Caco-2 (cell line): ENCODE results near the gene SLC7A14. TPM values are rescaled to one million over a fixed set of nuclear protein-coding genes. Genes with fewer than 3 reads are reported as not detected.

ENCODE experiments used
- BruUV-seq: library from RNA; stranded (reverse); fragments of 400-500 nt; replicated peaks from 2 replicates; lab custom pipeline; 2021; lab: Mats Ljungman, UMichigan
- CTCF ChIA-PET: fragments of 300-600 bp; sonication (Branson Sonifier 250); formaldehyde crosslinking; loops from one replicate; lab custom pipeline; 2022; ENCODE audit warnings: antibody characterized with exemption; lab: Charles Lee
- POLR2A ChIA-PET: fragments of 300-600 bp; sonication (Branson Sonifier 250); formaldehyde crosslinking; loops from one replicate; lab custom pipeline; 2022; ENCODE audit warnings: antibody characterized with exemption; lab: Charles Lee
- DNase-seq, 2 experiments: peaks; one replicate each; pipeline versions ENCODE4 v3.0.0 to v3.0.0-alpha.2; 2020 to 2022
- H3K27me3 ChIP-seq: replicated peaks from 2 replicates; pipeline ENCODE4 v1.6.0; 2011; ENCODE audit warnings: low read length; ENCODE audit not compliant: control insufficient read depth, insufficient read depth
- H3K36me3 ChIP-seq: 2 replicates; pipeline ENCODE4 v1.5.1; 2011; ENCODE audit warnings: low read length; ENCODE audit not compliant: control insufficient read depth, insufficient read depth
- H3K4me1 ChIP-seq: fragments of 250-450 bp; sonication (Bioruptor Pico); 2 replicates; pipeline ENCODE4 v1.5.1; 2020; ENCODE audit warnings: mild to moderate bottlenecking
- H3K4me3 ChIP-seq: 2 replicates; pipeline ENCODE4 v1.5.1; 2011; ENCODE audit warnings: low read depth, mild to moderate bottlenecking, control low read depth, low read length
- H3K9me3 ChIP-seq: fragments of 250-450 bp; sonication (Bioruptor Pico); 2 replicates; pipeline ENCODE4 v1.5.1; 2020; ENCODE audit warnings: mild to moderate bottlenecking, moderate library complexity
- H3K27ac Mint-ChIP-seq: one replicate; pipeline ENCODE4 v1.8.0; 2022; ENCODE audit warnings: mixed read lengths; ENCODE audit not compliant: unreplicated experiment
- H3K27me3 Mint-ChIP-seq: one replicate; pipeline ENCODE4 v1.8.0; 2022; ENCODE audit warnings: mixed read lengths; ENCODE audit not compliant: insufficient read depth, unreplicated experiment
- H3K36me3 Mint-ChIP-seq: one replicate; pipeline ENCODE4 v1.8.0; 2022; ENCODE audit warnings: mild to moderate bottlenecking, mixed read lengths; ENCODE audit not compliant: insufficient read depth, unreplicated experiment
- H3K4me1 Mint-ChIP-seq: one replicate; pipeline ENCODE4 v1.8.0; 2022; ENCODE audit warnings: low read depth, mixed read lengths; ENCODE audit not compliant: unreplicated experiment
- H3K4me3 Mint-ChIP-seq: one replicate; pipeline ENCODE4 v1.8.0; 2022; ENCODE audit warnings: mild to moderate bottlenecking, moderate library complexity, mixed read lengths; ENCODE audit not compliant: unreplicated experiment
- H3K9me3 Mint-ChIP-seq: one replicate; pipeline ENCODE4 v1.8.0; 2022; ENCODE audit warnings: mixed read lengths; ENCODE audit not compliant: unreplicated experiment
- CTCF ChIP-seq, 2 experiments: fragments of 200-600 bp in 1 of 2; IDR thresholded peaks; 1 replicate in 1 of 2; 2 replicates in 1 of 2; pipeline versions ENCODE4 v1.5.1 to v1.8.0; 2011 to 2022; ENCODE audit warnings: antibody characterized with exemption in 1 of 2, control low read depth in 1 of 2, inconsistent platforms in 1 of 2, low read depth in 1 of 2, low read length in 1 of 2, mild to moderate bottlenecking in 1 of 2, moderate library complexity in 1 of 2; ENCODE audit not compliant: insufficient read depth in 1 of 2, severe bottlenecking in 1 of 2, unreplicated experiment in 1 of 2
- intact Hi-C: fragments of 100-400 bp; cut with micrococcal nuclease; formaldehyde crosslinking; loops from one replicate; pipeline ENCODE4 v1.10.0; 2022; ENCODE audit not compliant: unreplicated experiment
- total RNA-seq: library from RNA; stranded (reverse); gene quantifications from 2 replicates; pipeline ENCODE4 v1.2.3, GENCODE V29; 2022

The SLC7A14 gene
- total RNA-seq, 1 experiment from 2014 or later = not detected

DNA sequence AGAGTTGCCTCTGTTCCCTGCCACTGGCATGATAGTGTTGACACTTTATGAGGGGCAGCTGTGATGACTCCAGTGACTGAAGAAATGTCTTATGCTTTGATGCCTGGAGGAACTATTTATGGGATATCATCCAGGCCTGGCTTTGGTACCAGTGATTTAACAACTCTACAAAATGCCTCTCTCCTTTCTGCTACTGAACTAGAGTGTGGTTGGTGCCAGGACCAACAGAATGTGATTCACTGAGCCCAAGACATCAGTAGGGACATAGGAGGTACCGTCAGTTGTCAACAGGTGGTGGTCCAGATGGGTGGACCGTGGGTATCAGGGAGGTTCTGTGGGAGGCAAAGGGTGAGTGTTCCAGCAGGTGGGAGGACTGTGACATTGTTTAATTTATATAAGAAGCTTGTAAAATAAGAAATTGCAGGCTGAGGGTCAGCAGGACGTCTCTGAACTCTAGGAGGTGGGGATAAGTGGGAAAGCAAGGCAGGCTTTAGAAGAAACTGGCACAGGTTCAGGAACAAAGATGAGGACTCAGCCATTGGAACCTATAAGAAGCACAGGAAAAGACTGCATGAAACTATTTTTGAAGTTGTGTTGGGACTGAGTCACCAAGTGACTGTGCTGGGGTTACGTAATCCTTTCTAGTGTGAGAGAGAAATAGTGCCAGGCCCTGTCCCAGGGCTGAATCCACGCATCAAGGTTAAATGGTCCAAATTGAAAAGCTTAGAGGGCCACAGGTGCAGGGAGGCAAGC lies 28.5 kb upstream of the SLC7A14 start:
- intact Hi-C loops = no loop called here
- no TSS peak for BruUV-seq
- DNase-seq = no peak

DNA sequence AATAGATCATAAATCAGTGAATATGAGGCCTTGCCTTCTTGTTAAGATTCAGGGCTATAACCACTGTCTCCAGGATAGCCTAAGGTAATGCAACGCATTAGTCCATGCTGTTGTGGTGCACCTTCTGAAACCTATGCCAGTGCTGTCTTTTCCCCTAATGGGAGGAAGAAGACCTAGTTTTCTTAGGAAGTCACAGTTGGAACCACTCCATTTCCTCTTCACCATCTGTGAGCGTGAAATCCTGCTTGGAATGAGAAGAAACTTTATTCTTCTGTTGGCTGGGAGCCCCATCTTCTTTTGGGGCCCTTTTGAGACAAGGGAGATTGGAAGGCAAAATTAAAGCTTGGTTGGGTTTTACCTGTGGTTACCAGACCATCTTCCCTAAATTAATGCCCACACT lies 25.9 kb upstream of the SLC7A14 start:
- Mint-ChIP-seq H3K27me3 (no peaks in the 10 kb centered on the region), H3K9me3 (no peaks in the 10 kb centered on the region), H3K4me3 (no peak overlapping the region), H3K4me1 (no peaks in the 10 kb centered on the region), H3K36me3 (no peaks in the 10 kb centered on the region), H3K27ac (no peak overlapping the region)
- Histone ChIP-seq H3K9me3 (no peaks in the 10 kb centered on the region), H3K4me1 (no peaks in the 10 kb centered on the region), H3K36me3 (no peaks in the 10 kb centered on the region), H3K4me3 (no peak overlapping the region), H3K27me3 (no peaks in the 10 kb centered on the region)
- no TSS peak for BruUV-seq
- POLR2A ChIA-PET = no interaction called here
- CTCF ChIA-PET = no interaction called here
- no peak for DNase-seq
- no peak for TF ChIP-seq CTCF (IDR thresholded peaks at IDR 0.05; ENCODE audit: insufficient read depth in 1 of 2, low read depth in 1 of 2, low read length in 1 of 2, severe bottlenecking in 1 of 2, unreplicated experiment in 1 of 2)
- intact Hi-C loops = no loop called here

More for the DNA sequence above, 28.5 kb upstream of the SLC7A14 start:
- Mint-ChIP-seq H3K27me3 (peaks cover 10% of the 10 kb centered on the region), H3K4me3 (no peak overlapping the region), H3K4me1 (no peaks in the 10 kb centered on the region), H3K36me3 (no peaks in the 10 kb centered on the region), H3K27ac (no peak overlapping the region), H3K9me3 (no peaks in the 10 kb centered on the region)
- ChIA-PET POLR2A (no interaction called here), CTCF (no interaction called here)
- H3K4me1 ChIP-seq = no peaks in the 10 kb centered on the region
- no peaks in the 10 kb centered on the region for H3K27me3 ChIP-seq
- H3K4me3 ChIP-seq = no peak overlapping the region
- no peaks in the 10 kb centered on the region for H3K36me3 ChIP-seq
- TF ChIP-seq CTCF (IDR thresholded peaks at IDR 0.05; ENCODE audit: insufficient read depth in 1 of 2, low read depth in 1 of 2, low read length in 1 of 2, severe bottlenecking in 1 of 2, unreplicated experiment in 1 of 2) = no peak
- H3K9me3 ChIP-seq = no peaks in the 10 kb centered on the region

DNA sequence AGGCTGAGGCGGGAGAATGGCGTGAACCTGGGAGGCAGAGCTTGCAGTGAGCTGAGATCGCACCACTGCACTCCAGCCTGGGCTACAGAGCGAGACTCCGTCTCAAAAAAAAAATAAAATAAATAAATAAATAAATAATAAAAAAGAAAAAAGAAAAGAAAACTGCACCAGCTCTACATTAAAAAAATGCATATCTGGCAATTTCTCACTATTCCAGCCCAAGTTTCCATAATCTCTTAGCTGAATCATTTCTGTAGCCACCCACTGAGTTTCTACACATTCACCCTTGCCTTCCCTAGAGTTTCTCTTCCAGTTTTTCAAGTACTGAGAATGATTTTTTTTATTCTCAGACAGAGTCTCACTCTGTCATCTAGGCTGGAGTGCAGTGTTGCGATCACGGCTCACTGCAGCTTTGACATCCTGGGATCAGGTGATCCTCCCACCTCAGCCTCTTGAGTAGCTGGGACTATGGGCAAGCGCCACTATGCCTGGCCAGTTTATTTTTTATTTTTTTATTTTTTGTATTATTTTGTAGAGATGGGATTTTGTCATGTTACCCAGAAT lies 24.5 kb upstream of the SLC7A14 start:
- Mint-ChIP-seq H3K4me1 (no peaks in the 10 kb centered on the region), H3K9me3 (no peaks in the 10 kb centered on the region), H3K27me3 (no peaks in the 10 kb centered on the region), H3K4me3 (no peak overlapping the region), H3K27ac (no peak overlapping the region), H3K36me3 (no peaks in the 10 kb centered on the region)
- Histone ChIP-seq H3K4me1 (no peaks in the 10 kb centered on the region), H3K27me3 (no peaks in the 10 kb centered on the region), H3K9me3 (no peaks in the 10 kb centered on the region), H3K4me3 (no peak overlapping the region), H3K36me3 (no peaks in the 10 kb centered on the region)
- intact Hi-C loops = no loop called here
- CTCF ChIA-PET = no interaction called here
- no peak for TF ChIP-seq CTCF (IDR thresholded peaks at IDR 0.05; ENCODE audit: insufficient read depth in 1 of 2, low read depth in 1 of 2, low read length in 1 of 2, severe bottlenecking in 1 of 2, unreplicated experiment in 1 of 2)
- no peak for DNase-seq
- BruUV-seq = no TSS peak
- POLR2A ChIA-PET = no interaction called here
